HCT116 (cell line): Measurements from ENCODE around the gene TM6SF1. TPM values are rescaled to one million over a fixed set of nuclear protein-coding genes. Genes with fewer than 3 reads are reported as not detected.

Source experiments
- ATAC-seq: fragments of 200-7000 bp; cut with Tn5 transposase; 2 replicates; pipeline ENCODE4 v1.9.1; 2020; ENCODE audit warnings: mild to moderate bottlenecking, moderate library complexity
- BruUV-seq: library from RNA; stranded (reverse); fragments of 400-500 nt; replicated peaks from 2 replicates; lab custom pipeline; 2021; lab: Mats Ljungman, UMichigan
- CTCF ChIA-PET: fragments of 300-600 bp; sonication (Branson Sonifier 250); formaldehyde crosslinking; loops from one replicate; lab custom pipeline; 2021; ENCODE audit warnings: antibody characterized with exemption; lab: Charles Lee
- POLR2A ChIA-PET: fragments of 300-600, 350-600 bp; sonication (Branson Sonifier 250); formaldehyde crosslinking; loops from one replicate; lab custom pipeline; 2021; ENCODE audit warnings: antibody characterized with exemption; lab: Charles Lee
- RAD21 ChIA-PET, 2 experiments: fragments of 300-600 bp; sonication (Branson Sonifier 250); formaldehyde crosslinking; loops; one replicate each; lab custom pipeline; 2023; ENCODE audit warnings: low total read pairs in 2 of 2; ENCODE audit not compliant: uncharacterized antibody in 2 of 2, unreplicated experiment in 2 of 2, low non-redundant PET in 1 of 2; lab: Charles Lee
- DNase-seq: peaks from one replicate; pipeline ENCODE4 v3.0.0-alpha.2; 2010; ENCODE audit warnings: low read depth, low spot score
- H2AFZ ChIP-seq: fragments of 200-600 bp; shearing (Covaris generic), sonication (generic); 2 replicates; pipeline ENCODE4 v1.6.1; 2017; ENCODE audit warnings: low read depth, mixed run types, mixed read lengths, antibody characterized with exemption, low read length; ENCODE audit not compliant: poor library complexity, severe bottlenecking
- H3K27ac ChIP-seq: 2 replicates; pipeline ENCODE4 v1.5.1; 2012; ENCODE audit warnings: low read depth, low read length
- H3K27me3 ChIP-seq: fragments of 200-600 bp; sonication (generic); 2 replicates; pipeline ENCODE4 v1.6.1; 2016; ENCODE audit warnings: mixed run types, low read length, mixed read lengths; ENCODE audit not compliant: insufficient read depth
- H3K36me3 ChIP-seq, 2 experiments: fragments of 200-500 bp in 1 of 2; fragments of 200-600 bp in 1 of 2; sonication (Bioruptor generic) in 1 of 2; sonication (generic) in 1 of 2; 2 replicates each; pipeline versions ENCODE4 v1.5.1 to v1.6.1; 2014 to 2016; ENCODE audit warnings: low read length in 2 of 2, inconsistent platforms in 1 of 2, mixed read lengths in 1 of 2, mixed run types in 1 of 2; ENCODE audit not compliant: insufficient read depth in 2 of 2, control insufficient read depth in 1 of 2
- H3K4me1 ChIP-seq, 2 experiments: fragments of 200-600 bp in 1 of 2; sonication (generic) in 1 of 2; 2 replicates each; pipeline versions ENCODE4 v1.5.1 to v1.6.1; 2012 to 2017; ENCODE audit warnings: low read length in 2 of 2, inconsistent platforms in 1 of 2, mild to moderate bottlenecking in 1 of 2, mixed read lengths in 1 of 2, mixed run types in 1 of 2, moderate library complexity in 1 of 2; ENCODE audit not compliant: insufficient read depth in 2 of 2, control insufficient read depth in 1 of 2
- H3K4me2 ChIP-seq: fragments of 200-600 bp; sonication (generic); 2 replicates; pipeline ENCODE4 v1.6.1; 2017; ENCODE audit warnings: mixed run types, low read length, mixed read lengths
- H3K4me3 ChIP-seq, 2 experiments: fragments of 200-600 bp in 1 of 2; sonication (generic) in 1 of 2; replicated peaks in 1 of 2; 2 replicates each; pipeline ENCODE4 v1.5.1; 2011 to 2016; ENCODE audit warnings: low read length in 2 of 2, control low read depth in 1 of 2, low read depth in 1 of 2, mild to moderate bottlenecking in 1 of 2, mixed read lengths in 1 of 2, mixed run types in 1 of 2
- H3K79me2 ChIP-seq: fragments of 200-600 bp; sonication (generic); 2 replicates; pipeline ENCODE4 v1.6.1; 2017; ENCODE audit warnings: mild to moderate bottlenecking, mixed run types, low read length, moderate library complexity, mixed read lengths; ENCODE audit not compliant: insufficient read depth
- H3K9ac ChIP-seq: fragments of 200-600 bp; sonication (generic); 2 replicates; pipeline ENCODE4 v1.6.1; 2016; ENCODE audit warnings: low read length, mixed read lengths
- H3K9me2 ChIP-seq: fragments of 200-600 bp; sonication (generic), shearing (Covaris generic); 2 replicates; pipeline ENCODE4 v1.6.1; 2017; ENCODE audit warnings: mixed run types, mild to moderate bottlenecking, moderate library complexity; ENCODE audit not compliant: insufficient read depth
- H3K9me3 ChIP-seq, 2 experiments: fragments of 200-500 bp in 1 of 2; fragments of 200-600 bp in 1 of 2; sonication (Bioruptor generic) in 1 of 2; sonication (generic) in 1 of 2; 2 replicates each; pipeline ENCODE4 v1.6.1; 2014 to 2017; ENCODE audit warnings: low read length in 2 of 2, mixed read lengths in 2 of 2, inconsistent platforms in 1 of 2, low read depth in 1 of 2, mild to moderate bottlenecking in 1 of 2, mixed run types in 1 of 2, moderate library complexity in 1 of 2; ENCODE audit not compliant: control insufficient read depth in 1 of 2, insufficient read depth in 1 of 2
- H4K20me1 ChIP-seq: fragments of 200-600 bp; sonication (generic), shearing (Covaris generic); 2 replicates; pipeline ENCODE4 v1.6.1; 2017; ENCODE audit warnings: mixed run types, mild to moderate bottlenecking, moderate library complexity; ENCODE audit not compliant: insufficient read depth
- ELF1 ChIP-seq: IDR thresholded peaks from 2 replicates; pipeline ENCODE4 v1.6.1; 2012; ENCODE audit warnings: low read depth, borderline replicate concordance
- FOSL1 ChIP-seq: IDR thresholded peaks from 2 replicates; pipeline ENCODE4 v1.6.1; 2012; ENCODE audit warnings: low read depth
- JUND ChIP-seq: IDR thresholded peaks from 2 replicates; pipeline ENCODE4 v1.6.1; 2012
- POLR2AphosphoS5 ChIP-seq: IDR thresholded peaks from 2 replicates; pipeline ENCODE4 v1.6.1; 2011; ENCODE audit warnings: mild to moderate bottlenecking, low read depth, low read length, moderate library complexity
- SRF ChIP-seq: IDR thresholded peaks from 2 replicates; pipeline ENCODE4 v1.6.1; 2012; ENCODE audit warnings: low read depth
- intact Hi-C: fragments of 100-400 bp; cut with micrococcal nuclease; formaldehyde crosslinking; loops from 2 replicates; pipeline ENCODE4 v1.10.0; 2022
- total RNA-seq: library from RNA; stranded (reverse); gene quantifications from one replicate; pipeline ENCODE4 v1.2.1, GENCODE V29; 2021; ENCODE audit not compliant: unreplicated experiment
- TF ChIP-seq, protein P1 (sequence below): IDR thresholded peaks from 2 replicates; pipeline ENCODE4 v1.6.1; 2011; ENCODE audit warnings: mild to moderate bottlenecking, low read length, moderate library complexity; ENCODE audit not compliant: insufficient replicate concordance; ENCODE audit errors: extremely low read depth
- TF ChIP-seq, protein P2 (sequence below): IDR thresholded peaks from 2 replicates; pipeline ENCODE4 v1.6.1; 2012
- TF ChIP-seq, protein P3 (sequence below), 3 experiments: fragments of 200-600 bp in 1 of 3; sonication (generic) in 1 of 3; IDR thresholded peaks in 2 of 3; conservative IDR thresholded peaks in 1 of 3; 2 replicates each; pipeline ENCODE4 v1.5.1; 2012 to 2017; ENCODE audit warnings: low read depth in 2 of 3, low read length in 2 of 3, antibody characterized with exemption in 1 of 3, borderline replicate concordance in 1 of 3, control low read depth in 1 of 3, mild to moderate bottlenecking in 1 of 3, mixed read lengths in 1 of 3, mixed run types in 1 of 3, moderate library complexity in 1 of 3; ENCODE audit not compliant: insufficient read depth in 1 of 3

The TM6SF1 gene
- total RNA-seq, 1 experiment from 2014 or later, result not detected

DNA sequence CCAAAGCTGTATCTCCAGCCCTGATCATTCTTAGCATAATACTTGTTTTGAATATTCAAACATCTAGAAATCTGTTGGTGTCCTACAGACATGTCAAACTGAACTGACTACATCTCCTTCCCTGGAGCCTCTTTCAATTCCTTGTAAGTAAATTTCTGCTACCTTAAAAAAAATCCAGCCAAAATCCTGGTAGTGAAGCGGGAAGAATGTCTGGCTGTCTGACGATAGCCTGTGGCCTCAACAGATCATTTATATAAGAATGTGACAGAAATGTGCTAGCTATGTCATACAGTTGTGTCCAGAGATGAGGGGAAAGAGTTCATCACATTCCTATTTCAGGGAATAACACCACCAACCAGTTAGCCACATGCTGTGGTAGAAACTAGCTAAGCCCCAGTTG is 18.6 kb upstream of the TM6SF1 start:
- DNase-seq (no peak), ATAC-seq (no peak)
- Histone ChIP-seq H3K27ac (no peak overlapping the region), H3K9me3 (no peaks in the 10 kb centered on the region), H3K4me1 (no peaks in the 10 kb centered on the region)
- RAD21 ChIA-PET, result no interaction called here
- TF ChIP-seq, protein P1, sequence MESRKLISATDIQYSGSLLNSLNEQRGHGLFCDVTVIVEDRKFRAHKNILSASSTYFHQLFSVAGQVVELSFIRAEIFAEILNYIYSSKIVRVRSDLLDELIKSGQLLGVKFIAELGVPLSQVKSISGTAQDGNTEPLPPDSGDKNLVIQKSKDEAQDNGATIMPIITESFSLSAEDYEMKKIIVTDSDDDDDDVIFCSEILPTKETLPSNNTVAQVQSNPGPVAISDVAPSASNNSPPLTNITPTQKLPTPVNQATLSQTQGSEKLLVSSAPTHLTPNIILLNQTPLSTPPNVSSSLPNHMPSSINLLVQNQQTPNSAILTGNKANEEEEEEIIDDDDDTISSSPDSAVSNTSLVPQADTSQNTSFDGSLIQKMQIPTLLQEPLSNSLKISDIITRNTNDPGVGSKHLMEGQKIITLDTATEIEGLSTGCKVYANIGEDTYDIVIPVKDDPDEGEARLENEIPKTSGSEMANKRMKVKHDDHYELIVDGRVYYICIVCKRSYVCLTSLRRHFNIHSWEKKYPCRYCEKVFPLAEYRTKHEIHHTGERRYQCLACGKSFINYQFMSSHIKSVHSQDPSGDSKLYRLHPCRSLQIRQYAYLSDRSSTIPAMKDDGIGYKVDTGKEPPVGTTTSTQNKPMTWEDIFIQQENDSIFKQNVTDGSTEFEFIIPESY, result no peak
- TF ChIP-seq ELF1 (no peak), POLR2AphosphoS5 (no peak), FOSL1 (no peak), SRF (no peak), JUND (no peak)
- TF ChIP-seq, protein P2, sequence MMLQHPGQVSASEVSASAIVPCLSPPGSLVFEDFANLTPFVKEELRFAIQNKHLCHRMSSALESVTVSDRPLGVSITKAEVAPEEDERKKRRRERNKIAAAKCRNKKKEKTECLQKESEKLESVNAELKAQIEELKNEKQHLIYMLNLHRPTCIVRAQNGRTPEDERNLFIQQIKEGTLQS, result no peak
- TF ChIP-seq, protein P3, sequence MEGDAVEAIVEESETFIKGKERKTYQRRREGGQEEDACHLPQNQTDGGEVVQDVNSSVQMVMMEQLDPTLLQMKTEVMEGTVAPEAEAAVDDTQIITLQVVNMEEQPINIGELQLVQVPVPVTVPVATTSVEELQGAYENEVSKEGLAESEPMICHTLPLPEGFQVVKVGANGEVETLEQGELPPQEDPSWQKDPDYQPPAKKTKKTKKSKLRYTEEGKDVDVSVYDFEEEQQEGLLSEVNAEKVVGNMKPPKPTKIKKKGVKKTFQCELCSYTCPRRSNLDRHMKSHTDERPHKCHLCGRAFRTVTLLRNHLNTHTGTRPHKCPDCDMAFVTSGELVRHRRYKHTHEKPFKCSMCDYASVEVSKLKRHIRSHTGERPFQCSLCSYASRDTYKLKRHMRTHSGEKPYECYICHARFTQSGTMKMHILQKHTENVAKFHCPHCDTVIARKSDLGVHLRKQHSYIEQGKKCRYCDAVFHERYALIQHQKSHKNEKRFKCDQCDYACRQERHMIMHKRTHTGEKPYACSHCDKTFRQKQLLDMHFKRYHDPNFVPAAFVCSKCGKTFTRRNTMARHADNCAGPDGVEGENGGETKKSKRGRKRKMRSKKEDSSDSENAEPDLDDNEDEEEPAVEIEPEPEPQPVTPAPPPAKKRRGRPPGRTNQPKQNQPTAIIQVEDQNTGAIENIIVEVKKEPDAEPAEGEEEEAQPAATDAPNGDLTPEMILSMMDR (IDR thresholded peaks at IDR 0.05 in 2 of 3, conservative IDR thresholded peaks at IDR 0.05 in 1 of 3; ENCODE audit: borderline replicate concordance in 1 of 3, insufficient read depth in 1 of 3, low read depth in 2 of 3, low read length in 2 of 3), result no peak
- TF ChIP-seq, all 23 proteins: peak for 0
- intact Hi-C loops, result no loop called here
- CTCF ChIA-PET, result no interaction called here
- Histone ChIP-seq H3K36me3 (no peaks in the 10 kb centered on the region), H3K27me3 (no peaks in the 10 kb centered on the region), H3K4me2 (no peak overlapping the region), H3K4me3 (no peak overlapping the region), H3K9me2 (no peaks in the 10 kb centered on the region), H3K79me2 (no peaks in the 10 kb centered on the region), H2AFZ (no peak overlapping the region), H4K20me1 (no peaks in the 10 kb centered on the region), H3K9ac (no peak overlapping the region)
- POLR2A ChIA-PET, result no interaction called here
- BruUV-seq, result no TSS peak
